Stimulated activated CD8-positive, alpha-beta memory T cell treated with anti-CD3 and anti-CD28 coated beads, Interleukin-2, amount 100 ng/mL, for 1 hour (primary cell): ENCODE measurements around the gene ARSB.

Experiments
- DNase-seq, 2 donors: peaks; one replicate each; pipeline ENCODE4 v3.0.0-alpha.2; 2020; ENCODE audit warnings: low read depth in 2 of 2

The ARSB gene

DNA sequence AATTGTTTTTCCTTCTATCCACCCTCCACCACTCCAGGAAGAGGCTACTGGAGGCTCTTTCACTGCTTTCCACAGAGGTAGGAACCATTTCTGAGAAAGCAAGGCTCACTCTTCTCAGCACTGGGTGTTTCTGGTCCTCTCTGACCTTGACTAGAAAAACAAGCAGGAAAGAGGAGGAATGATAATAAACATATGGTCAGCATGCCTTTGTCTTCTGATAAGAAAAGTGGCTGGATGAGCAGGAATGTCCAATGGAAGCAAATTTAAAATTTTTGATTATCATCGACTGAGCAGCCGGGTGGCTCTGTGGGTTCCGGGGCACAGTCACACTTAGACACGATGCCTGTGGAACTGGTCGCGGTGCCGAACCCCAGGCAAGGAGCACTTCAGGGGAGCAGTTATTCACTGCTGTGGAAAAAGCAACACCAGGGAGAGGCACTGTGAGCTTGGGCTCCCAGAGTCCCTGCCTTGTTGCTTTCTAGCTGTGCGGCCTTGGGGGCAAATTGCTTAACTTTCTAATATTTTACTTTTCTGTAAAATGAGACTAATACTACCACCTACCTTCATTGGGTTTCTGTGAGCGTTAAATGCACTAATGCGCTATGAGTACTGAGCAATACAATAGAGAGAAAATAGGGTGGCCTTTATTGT, 179.5 kb downstream of the ARSB start:
- DNase-seq: no peak

DNA sequence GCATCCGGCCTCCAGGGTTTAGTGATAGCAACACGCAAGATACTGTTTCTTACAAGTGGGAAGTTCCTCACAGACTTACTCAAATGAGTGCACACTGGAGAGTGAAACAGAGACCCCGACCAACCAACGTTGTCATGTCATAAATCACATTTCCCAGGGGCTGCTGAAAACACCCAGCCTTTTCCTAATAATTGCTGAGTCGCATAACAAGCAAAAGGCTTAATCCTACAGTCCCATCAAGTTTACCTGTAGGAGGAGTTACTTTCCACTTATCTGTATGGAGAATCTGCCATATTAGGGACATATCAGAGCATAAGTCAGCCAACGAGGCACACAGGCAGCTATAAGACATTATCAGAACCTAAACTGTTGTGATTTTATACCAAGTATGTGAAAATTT, 180.1 kb downstream of the ARSB start:
- DNase-seq: no peak

DNA sequence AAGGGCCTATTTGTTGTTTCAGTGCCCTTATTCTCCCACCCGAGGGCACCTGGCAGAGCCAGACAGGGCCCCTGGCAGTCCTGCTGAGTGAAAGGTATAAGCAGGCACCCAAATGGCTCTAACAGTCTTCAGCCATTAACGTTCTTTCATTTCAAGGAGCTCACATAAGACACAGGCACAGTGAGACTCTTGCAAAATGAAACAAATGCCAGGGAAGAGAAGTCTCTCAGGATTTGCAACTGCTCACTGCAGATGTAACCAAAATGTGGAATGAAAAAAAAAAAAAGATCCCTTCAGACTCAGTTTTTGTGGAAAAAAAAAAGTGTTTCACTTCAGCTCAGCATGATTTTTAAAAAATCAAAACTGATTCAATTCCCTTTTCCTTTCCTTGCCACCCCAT, 181.2 kb downstream of the ARSB start:
- DNase-seq: no peak

DNA sequence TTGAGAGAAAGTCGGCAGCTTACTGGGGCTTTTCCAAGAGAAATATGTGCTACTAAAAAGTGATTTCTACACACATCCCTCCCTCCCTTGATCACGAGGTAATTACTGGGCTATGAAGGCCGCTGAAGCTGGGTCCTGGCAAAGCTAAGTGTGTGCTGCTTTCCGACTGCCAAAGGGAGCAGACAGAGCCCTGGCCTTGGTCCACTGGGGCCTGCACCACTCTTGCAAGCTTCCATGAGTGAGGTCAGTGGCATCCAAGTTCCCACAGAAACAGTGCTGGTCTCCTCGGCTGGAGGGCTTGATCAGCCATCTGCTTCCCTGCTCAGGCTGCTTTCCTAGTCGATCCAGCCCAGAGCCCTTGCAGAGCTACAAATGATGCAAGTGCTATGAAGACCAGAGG, 181.8 kb downstream of the ARSB start:
- DNase-seq: no peak

DNA sequence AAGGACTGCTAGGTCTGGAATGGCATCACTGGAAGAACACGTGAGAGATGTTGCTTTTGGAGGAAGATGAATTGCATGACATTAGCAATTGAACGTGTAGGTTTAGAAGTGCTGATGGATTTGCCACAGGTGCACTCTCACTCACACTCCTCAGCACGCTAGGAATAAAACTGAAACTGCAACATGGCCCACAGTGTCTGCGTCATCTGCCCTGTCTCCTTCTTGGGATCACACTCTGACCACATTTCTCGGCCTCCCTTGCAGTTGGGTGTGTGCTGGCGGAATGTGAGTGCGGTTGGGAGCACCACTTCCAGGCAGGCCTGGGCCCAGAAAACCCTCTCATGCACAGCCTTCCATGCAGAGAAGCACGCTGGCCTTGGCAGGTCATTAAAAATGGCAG, 183.7 kb downstream of the ARSB start:
- no peak for DNase-seq

DNA sequence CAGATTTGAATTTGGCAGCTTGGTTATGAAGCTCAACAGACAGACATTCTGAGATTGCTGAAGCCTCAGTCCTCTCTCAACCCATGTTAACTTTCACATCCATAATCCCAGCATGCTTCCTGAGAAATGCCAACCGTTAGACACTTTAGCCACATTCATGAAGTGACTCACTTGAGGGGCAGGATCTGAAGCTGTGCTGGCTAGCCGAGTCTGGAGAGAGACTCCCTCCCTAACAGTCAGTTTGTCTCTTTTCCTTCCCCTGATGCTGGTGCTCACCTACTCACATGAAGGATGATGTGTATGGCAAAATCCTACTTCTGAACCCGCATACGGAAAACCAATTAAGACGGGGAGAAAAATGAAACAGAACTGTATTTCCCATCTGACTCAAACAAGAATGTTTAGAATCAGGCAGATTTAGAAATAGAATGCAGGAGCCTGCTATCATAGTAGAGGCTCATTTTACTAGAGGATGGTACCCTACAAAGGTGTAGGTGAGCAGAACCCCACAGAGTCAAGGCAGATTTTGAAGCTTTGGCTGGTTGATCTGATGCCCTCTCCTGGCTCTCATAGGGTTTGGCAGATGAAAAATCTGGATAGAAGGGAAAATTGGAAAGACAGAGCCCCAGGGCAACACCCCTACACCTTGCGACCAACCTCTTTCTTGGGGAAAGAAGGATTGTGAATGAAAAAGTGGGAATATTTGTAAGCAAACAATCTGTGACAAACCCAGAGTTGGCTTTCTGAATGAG, 185.7 kb downstream of the ARSB start:
- DNase-seq: no peak

DNA sequence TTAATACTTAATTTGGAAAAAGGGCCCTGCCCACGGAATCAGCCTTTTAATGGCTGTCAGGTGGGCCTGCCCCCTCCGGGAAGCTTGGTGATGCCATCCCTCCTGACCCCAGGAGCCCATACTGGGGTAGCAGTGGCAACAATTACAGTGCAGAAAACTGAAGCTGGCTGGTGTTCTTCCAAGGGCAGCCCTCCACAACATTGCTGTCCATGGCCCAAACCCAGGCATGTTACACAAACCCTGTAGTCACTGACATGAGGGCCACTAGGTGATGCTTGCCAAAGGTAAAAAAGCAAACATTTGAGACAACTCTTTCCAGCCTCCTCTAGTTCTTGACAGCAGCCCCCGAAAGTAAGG, 186.5 kb downstream of the ARSB start:
- DNase-seq: no peak

DNA sequence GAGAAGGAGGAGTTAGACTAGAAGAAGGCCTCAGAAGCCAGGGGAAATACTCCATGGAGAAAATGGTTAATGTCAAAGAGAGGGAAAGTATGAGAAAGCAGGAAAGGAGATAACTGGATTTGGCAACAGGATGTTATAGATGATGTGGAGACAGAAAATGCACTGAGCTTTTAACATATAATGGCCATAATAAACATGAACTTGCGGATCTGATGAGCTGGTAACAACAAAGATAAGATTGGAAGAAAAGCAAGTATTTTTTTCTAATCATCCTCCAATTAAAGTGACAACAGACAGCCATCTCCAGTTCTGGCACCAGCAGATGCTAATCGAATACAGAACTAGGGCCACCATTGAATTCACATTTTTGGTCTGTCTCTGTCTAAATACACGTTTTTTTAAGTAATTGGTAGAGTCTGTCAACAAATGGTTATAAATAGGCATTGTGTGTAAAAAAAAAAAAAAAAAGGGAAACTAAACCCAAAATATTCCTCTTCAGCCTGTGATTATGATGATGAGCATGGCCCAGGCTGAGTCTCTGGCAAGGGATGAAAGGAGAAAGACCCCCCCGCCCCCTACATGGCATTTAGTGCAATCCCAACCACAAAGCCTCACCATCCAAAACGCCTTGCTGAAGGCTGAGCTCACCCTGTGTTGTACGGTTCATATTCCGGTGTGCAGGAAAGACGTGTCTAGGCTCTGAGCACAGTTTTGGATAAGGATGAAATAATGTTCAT, 187.0 kb downstream of the ARSB start:
- no peak for DNase-seq

DNA sequence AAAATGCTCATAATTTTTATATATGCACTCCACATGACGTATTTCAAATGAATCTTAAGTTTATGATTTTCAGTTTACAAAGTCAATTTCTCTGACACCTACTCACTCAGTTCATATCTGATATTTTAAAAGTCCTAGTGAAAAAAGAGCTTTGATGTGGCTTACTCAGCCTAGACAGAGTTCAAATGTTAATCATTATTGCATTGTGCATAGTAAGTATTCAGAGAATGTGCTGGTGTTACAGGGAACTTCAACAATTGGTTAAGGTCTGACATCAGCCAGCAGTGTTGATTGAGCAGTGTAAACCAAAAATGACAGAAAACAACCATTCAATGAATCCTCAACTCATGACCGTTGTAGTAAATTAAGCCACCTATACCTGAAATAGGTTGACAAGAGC, 189.4 kb downstream of the ARSB start:
- DNase-seq: no peak

DNA sequence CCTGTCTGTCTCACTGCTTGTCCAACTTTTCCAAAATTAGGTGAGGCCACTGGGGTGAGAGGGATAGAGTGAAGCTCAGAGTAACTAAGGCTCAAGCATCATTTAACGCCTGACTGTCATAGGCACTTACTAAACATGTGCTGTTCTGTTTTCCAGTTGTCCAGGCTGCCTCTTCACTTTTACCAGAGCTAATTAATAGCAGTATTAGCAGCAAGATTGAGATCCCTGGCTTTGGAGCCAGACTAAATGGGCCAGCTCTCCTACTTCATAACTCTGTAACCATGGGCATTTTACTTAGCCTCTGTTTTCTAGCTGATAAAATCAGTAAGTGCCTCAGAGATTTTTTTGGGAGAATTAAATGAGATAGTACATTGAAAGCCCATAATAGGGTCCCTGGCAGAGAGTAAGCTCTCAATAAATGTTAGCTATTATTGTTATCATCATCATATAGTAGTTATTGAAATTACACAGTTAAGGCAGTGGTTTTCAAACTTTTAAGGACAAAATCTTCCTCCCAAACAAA, 190.4 kb downstream of the ARSB start:
- no peak for DNase-seq

DNA sequence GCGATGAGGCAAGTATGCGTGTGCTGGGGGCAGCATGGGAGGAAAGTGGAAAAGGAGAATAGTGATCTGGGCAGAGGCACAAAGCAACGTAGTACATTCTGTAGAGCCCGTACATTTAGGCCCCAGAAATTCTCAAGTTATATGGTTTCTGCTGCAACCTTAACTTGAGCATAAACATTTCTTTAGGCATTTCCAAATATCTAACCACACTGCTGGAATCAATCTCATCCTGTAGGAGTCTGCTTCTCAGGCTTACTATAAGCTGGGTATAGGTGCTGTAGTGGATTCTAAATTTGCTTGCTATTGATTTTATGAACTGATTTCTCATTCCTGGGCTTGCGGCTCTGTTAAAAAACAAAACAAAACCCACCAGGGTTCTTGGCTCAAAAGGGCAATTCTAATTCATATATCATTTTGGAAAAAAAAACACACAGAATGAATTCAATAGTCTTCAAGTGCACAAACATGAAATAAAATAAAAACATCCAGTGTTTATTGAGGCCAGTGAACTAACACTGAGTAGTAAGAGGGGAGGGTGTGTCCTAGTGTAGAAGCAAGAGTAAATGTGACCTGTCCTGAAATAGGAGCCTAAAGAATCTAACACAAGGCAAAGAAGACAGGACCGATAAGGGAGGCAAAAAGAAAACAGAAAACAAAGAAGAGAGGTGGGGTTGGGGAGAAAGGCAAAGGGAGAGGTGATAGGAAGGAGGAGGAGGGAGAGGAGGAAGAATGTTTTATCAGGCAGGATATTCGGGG, 191.0 kb downstream of the ARSB start:
- no peak for DNase-seq

DNA sequence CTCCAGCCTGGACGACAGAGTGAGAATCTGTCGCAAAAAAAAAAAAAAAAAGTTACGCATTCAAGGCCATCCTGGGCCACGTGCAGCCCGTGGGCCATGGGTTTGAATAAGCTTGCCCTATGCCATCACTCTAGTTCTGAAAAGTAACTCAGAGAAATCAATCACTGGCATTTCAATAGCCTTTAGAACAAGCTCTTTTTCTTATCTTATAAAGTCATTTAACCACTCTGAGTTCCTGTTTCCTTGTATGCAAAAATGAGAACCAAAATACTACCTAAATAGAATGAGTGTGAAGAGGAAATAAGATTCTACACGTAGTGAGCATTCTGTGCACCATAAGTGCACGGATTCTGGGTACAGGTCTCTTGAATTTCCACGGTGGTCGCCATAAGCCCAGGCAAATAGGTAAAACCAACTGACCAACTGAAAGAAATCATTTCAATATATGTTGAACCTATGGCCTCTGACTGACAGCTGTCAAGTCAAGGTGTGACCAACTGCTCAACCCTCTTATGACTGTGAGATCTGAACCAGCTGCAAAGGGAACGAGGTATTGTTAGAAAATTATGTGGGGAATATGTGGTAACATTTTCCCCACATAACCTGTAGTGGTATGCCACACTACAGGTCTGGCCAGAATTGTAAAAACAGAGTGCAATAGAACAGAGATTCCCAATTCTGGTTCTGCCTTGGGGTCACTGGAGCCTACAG, 192.6 kb downstream of the ARSB start:
- DNase-seq: no peak

DNA sequence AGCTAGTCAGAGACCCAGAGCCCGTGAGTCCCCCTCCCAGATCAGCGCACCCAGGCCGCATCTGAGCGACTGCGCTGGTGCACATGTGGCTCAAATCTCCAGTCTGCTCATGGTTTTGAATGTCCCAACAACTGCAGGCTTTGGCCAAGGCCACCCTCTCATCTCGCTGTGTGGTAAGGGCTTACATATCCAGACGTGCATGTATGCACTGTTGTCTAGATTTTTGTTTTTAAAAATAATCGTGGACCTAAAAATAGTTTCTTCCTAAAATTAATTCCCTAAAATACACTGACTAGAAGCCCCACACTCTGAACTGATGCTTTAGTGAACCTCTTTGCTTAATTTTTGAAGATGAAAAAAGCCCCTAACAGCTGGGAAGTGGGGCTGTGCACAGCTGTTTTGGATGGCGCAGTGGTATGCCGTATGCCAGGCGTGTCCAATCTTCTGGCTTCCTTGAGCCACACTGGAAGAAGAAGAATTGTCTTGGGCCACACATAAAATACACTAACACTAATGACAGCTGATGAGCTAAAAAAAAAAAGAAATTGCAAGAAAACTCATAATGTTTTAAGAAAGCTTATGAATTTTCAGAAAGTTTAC, 193.5 kb downstream of the ARSB start:
- no peak for DNase-seq

DNA sequence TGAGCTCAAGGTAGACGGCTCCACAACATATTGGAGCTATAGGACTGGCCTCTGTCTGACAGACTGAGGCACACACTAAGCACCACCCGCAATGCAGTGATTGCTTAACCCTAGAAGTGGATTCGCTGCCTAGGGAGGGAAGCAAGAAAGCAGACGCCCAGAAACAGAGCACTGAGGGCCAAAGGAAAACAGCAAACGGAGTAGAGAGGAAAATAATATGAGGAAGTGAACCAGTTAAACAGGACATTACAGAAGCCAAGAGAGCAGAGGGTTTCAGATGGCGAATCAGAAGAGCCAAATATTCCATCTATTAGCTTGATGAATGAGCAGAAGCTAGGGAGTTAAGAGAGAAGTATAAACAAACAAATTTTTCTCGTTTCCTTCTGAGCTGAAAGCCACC, 197.3 kb downstream of the ARSB start:
- no peak for DNase-seq

DNA sequence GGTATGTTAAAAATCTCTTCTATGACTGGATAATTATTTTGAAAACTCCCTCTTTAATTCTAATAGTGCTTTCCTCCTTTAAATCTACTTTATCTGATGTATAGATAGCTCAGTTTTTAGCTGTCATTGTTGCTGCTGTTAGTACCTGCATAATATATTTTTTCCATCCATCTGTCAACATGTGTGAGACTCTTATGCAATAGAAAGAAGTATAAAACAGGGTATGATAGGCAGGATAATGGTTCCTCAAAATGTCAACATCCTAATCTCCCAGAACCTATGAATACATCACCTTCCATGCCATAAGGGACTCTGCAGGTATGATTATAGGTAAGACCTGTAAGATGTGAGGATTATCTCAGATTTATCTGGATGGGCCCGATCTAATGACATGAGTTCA, 199.7 kb downstream of the ARSB start:
- DNase-seq: no peak

DNA sequence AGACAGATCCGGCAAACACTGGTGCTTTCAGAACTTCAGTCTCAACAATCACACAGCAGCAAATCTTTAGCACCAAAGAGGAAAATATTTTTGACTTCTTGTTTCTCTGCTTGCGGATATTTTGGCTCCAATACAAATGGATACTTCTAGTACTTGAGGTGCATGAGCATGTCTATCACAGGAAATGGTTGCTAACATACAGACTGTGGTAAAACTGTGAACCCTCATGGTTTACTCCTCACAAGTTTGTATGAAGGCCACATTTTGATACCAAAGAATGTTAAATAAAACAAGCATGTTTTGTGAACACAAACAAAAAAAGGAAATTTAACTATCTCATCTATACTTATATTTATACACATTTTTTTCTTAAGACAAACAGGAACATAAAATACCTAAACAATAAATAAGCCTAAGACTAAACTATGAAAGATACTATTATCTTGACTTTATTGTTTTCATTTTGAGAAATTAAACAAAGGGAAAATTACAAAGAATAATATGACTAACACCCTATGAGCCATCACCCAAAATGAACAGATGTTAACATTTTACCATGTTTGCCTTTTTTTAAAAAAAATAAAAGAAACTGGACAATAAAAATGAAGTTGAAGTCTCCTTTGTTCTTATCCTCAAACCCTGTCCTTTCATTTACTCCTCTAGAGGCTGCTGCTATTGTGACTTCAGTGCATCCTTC, 201.5 kb downstream of the ARSB start:
- DNase-seq: no peak

DNA sequence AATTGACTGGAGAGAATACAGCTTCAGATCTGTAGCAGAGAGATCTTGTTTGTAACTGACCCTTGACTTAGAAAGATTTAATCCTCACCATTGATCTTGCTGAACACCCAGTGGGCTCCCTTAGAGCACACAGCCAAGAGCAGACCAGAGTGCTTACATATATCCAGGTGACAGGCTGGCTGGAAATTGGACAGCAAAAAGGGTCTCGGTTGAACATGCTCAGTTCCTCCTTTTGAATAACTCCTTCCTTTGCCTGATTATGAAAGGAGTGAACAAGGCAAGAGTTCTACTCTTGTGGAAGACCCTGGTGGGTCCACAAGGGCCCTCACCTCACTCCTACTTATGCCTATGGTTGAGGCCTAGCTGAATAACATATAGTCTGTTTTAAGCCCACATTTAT, 202.4 kb downstream of the ARSB start:
- DNase-seq: no peak

DNA sequence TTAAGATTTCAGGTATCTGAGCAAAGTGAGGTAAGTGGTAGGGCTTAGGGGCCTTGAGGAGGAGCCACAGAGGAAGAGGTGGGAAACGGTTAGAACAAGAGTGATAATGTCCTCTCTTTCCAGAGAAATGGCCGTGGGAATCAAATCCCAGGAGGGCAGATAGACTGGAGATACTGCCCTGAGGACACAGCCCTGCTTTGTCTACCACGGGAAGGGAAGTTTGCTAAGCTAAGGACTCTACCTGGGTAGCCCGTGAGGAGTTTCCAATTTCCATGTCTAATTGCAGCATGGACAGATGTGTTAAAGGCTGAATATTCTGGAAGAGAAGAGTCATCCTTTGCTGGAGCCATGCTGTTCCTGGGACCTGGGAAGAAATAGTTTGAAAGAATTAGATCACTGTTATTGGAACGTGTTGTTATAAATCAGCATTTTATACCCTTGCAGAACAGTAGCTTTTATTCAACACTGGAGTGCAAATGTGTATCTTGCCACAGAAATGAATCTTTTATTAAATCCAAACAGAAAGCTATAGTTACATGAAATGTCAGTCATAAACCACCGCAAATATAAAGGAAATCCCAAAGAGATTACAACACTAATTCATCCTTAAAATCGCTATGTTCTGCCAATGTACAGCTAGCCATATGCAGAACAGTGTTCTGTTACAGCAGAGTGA, 203.4 kb downstream of the ARSB start:
- DNase-seq: no peak

DNA sequence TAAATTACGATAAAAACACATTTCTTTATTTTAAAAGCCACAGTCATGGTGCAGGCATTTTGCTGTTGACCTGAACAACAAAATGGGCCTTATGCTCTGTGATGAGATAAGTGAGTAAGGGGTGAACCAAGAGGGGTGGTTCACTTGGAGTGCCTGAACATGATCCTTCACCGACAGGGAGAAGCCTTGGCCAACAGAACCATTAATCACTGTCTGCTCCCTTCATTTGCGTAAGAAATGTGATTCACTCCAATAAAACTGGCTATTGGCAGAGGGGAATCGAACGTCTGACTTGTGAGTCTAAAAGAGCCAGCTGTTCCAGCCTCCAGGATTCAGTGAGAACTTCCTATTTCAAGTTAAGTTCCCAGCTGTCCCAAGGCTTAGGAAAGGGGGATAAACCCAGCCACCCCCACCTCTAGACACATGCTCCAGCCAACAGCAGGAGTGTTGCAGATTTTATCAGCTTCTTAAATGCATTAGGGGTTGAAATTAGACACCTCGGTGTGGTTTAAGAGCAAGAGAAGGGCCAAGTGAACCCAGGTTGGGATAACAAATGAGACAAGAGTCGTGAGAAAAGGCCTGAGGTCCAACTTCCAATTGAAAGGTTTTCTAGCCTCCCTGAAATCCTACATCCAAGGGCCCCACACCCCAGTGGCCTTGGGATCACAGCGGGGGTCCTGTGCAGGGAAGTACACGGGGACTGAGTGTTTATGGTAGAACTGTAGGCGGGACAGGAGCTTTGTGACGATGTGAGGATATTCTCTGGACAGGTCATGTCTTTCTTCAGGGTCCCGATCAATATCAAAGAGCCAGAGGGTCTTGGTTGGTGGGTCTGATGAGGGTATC, 205.1 kb downstream of the ARSB start:
- DNase-seq: no peak
